ENCODE data around the gene KRT34. TPM values are rescaled to one million over a fixed set of nuclear protein-coding genes. Genes with fewer than 3 reads are reported as not detected.

KRT34 gene
- polyA plus RNA-seq, 10 donors: 0.12 TPM; not detected in 9

GRCh38 chr17:41333836-41334235, 48.3 kb downstream of the KRT34 start:
- no peak for DNase-seq

GRCh38 chr17:41333098-41333497, 49.0 kb downstream of the KRT34 start:
- no peak for DNase-seq

GRCh38 chr17:41332239-41332638, 49.9 kb downstream of the KRT34 start:
- no peak for DNase-seq

- DNase-seq: no peak
These were observed 50.5 kb downstream of the KRT34 start for GRCh38 chr17:41331606-41332005.

- peak; percentile 9 to 23 (median 17) for DNase-seq
These were observed 52.7 kb downstream of the KRT34 start for GRCh38 chr17:41329279-41329948.

GRCh38 chr17:41328207-41328606, 53.9 kb downstream of the KRT34 start:
- no peak for DNase-seq

Other genes starting within 250 kb of the KRT34 start
- not detected for gene KRTAP4-6, start 241.8 kb downstream of the KRT34 start, polyA plus RNA-seq (ENCODE audit: insufficient read length in 10 of 10)
- gene KRTAP4-5, start 232.5 kb downstream of the KRT34 start, polyA plus RNA-seq (ENCODE audit: insufficient read length in 10 of 10): not detected
- not detected for gene KRTAP4-4, start 221.6 kb downstream of the KRT34 start, polyA plus RNA-seq (ENCODE audit: insufficient read length in 10 of 10)
- not detected for gene KRTAP4-3, start 214.1 kb downstream of the KRT34 start, polyA plus RNA-seq (ENCODE audit: insufficient read length in 10 of 10)
- gene KRTAP4-2, start 204.1 kb downstream of the KRT34 start, polyA plus RNA-seq (ENCODE audit: insufficient read length in 10 of 10): not detected
- not detected for gene KRTAP4-1, start 197.4 kb downstream of the KRT34 start, polyA plus RNA-seq (ENCODE audit: insufficient read length in 10 of 10)
- not detected for gene KRTAP9-1, start 192.4 kb downstream of the KRT34 start, polyA plus RNA-seq (ENCODE audit: insufficient read length in 10 of 10)
- not detected for gene KRTAP9-2, start 155.7 kb downstream of the KRT34 start, polyA plus RNA-seq (ENCODE audit: insufficient read length in 10 of 10)
- not detected for gene KRTAP9-3, start 149.9 kb downstream of the KRT34 start, polyA plus RNA-seq (ENCODE audit: insufficient read length in 10 of 10)
- not detected for gene KRTAP9-8, start 144.3 kb downstream of the KRT34 start, polyA plus RNA-seq (ENCODE audit: insufficient read length in 10 of 10)
- gene KRTAP9-4, start 132.6 kb downstream of the KRT34 start, polyA plus RNA-seq (ENCODE audit: insufficient read length in 10 of 10): not detected
- gene KRTAP9-9, start 126.9 kb downstream of the KRT34 start, polyA plus RNA-seq (ENCODE audit: insufficient read length in 10 of 10): not detected
- gene KRTAP9-6, start 116.9 kb downstream of the KRT34 start, polyA plus RNA-seq (ENCODE audit: insufficient read length in 10 of 10): under 1 TPM in 5 of 10 donors, not detected in 5; 0.15 to 0.30 (median 0.27) TPM
- gene KRTAP9-7, start 106.6 kb downstream of the KRT34 start, polyA plus RNA-seq (ENCODE audit: insufficient read length in 10 of 10): not detected
- not detected for gene KRTAP29-1, start 79.5 kb downstream of the KRT34 start, polyA plus RNA-seq (ENCODE audit: insufficient read length in 10 of 10)
- not detected for gene KRTAP16-1, start 73.0 kb downstream of the KRT34 start, polyA plus RNA-seq (ENCODE audit: insufficient read length in 10 of 10)
- gene KRTAP17-1, start 66.6 kb downstream of the KRT34 start, polyA plus RNA-seq (ENCODE audit: insufficient read length in 10 of 10): not detected
- not detected for gene KRT33A, start 31.5 kb downstream of the KRT34 start, polyA plus RNA-seq (ENCODE audit: insufficient read length in 10 of 10)
- gene KRT33B, start 12.5 kb downstream of the KRT34 start, polyA plus RNA-seq (ENCODE audit: insufficient read length in 10 of 10): under 1 TPM in 6 of 10 donors, not detected in 4; 0.09 to 0.26 (median 0.18) TPM
- gene KRT31, start 15.3 kb upstream of the KRT34 start, polyA plus RNA-seq (ENCODE audit: insufficient read length in 10 of 10): 1 to 10 TPM; 3.3 to 6.5 (median 4.7) TPM
- gene KRT37, start 42.3 kb upstream of the KRT34 start, polyA plus RNA-seq (ENCODE audit: insufficient read length in 10 of 10): not detected
- gene KRT38, start 58.7 kb upstream of the KRT34 start, polyA plus RNA-seq (ENCODE audit: insufficient read length in 10 of 10): not detected
- gene KRT32, start 85.1 kb upstream of the KRT34 start, polyA plus RNA-seq (ENCODE audit: insufficient read length in 10 of 10): under 1 TPM in 1 of 10 donors, not detected in 9; 0.11 TPM
- gene KRT35, start 98.8 kb upstream of the KRT34 start, polyA plus RNA-seq (ENCODE audit: insufficient read length in 10 of 10): not detected
- gene KRT36, start 107.6 kb upstream of the KRT34 start, polyA plus RNA-seq (ENCODE audit: insufficient read length in 10 of 10): not detected
- 100 to 1,000 TPM in 1 of 10 donors, 10 to 100 TPM in 1, under 1 TPM in 4, not detected in 4; 0.31 to 228 (median 0.67) TPM for gene KRT13, start 123.3 kb upstream of the KRT34 start, polyA plus RNA-seq (ENCODE audit: insufficient read length in 10 of 10)
- gene KRT15, start 136.6 kb upstream of the KRT34 start, polyA plus RNA-seq (ENCODE audit: insufficient read length in 10 of 10): 100 to 1,000 TPM in 1 of 10 donors, 10 to 100 TPM in 1, under 1 TPM in 3, not detected in 5; 0.10 to 122 (median 0.89) TPM
- gene KRT19, start 146.0 kb upstream of the KRT34 start, polyA plus RNA-seq (ENCODE audit: insufficient read length in 10 of 10): 10 to 100 TPM in 2 of 10 donors, 1 to 10 TPM in 2, under 1 TPM in 5, not detected in 1; 0.50 to 68.0 (median 0.83) TPM
- under 1 TPM in 2 of 10 donors, not detected in 8; 0.08 to 0.19 TPM for gene KRT9, start 189.8 kb upstream of the KRT34 start, polyA plus RNA-seq (ENCODE audit: insufficient read length in 10 of 10)
- 10 to 100 TPM in 2 of 10 donors, under 1 TPM in 5, not detected in 3; 0.26 to 72.1 (median 0.46) TPM for gene KRT14, start 204.6 kb upstream of the KRT34 start, polyA plus RNA-seq (ENCODE audit: insufficient read length in 10 of 10)
- gene KRT16, start 230.5 kb upstream of the KRT34 start, polyA plus RNA-seq (ENCODE audit: insufficient read length in 10 of 10): 1 to 10 TPM in 1 of 10 donors, under 1 TPM in 1, not detected in 8; 0.84 to 2.3 TPM
- 100 to 1,000 TPM in 2 of 10 donors, 1 to 10 TPM in 5, under 1 TPM in 3; 0.46 to 228 (median 1.6) TPM for gene KRT17, start 242.3 kb upstream of the KRT34 start, polyA plus RNA-seq (ENCODE audit: insufficient read length in 10 of 10)